Bone marrow (tissue), 2 donors: ENCODE results near the gene FOS.
"Not testable (repeated sequence)": the region's sequence is repeated elsewhere in the genome, so short reads cannot be mapped to it uniquely, and the experiment has no call there.

ENCODE experiments used
- DNase-seq, 2 donors: peaks; one replicate each; lab custom pipeline; 2025; lab: John Stamatoyannopoulos, UW

FOS gene

GRCh38 chr14:75278422-75279152, at the start of gene FOS:
Gene FOS (plus strand): TSS chr14:75278828. CDS start chr14:75278983, 155 bp downstream.
- peak; percentile 89 to 99 for DNase-seq

GRCh38 chr14:75229661-75230139, 48.9 kb upstream of the FOS start:
- DNase-seq, result no peak

DNA sequence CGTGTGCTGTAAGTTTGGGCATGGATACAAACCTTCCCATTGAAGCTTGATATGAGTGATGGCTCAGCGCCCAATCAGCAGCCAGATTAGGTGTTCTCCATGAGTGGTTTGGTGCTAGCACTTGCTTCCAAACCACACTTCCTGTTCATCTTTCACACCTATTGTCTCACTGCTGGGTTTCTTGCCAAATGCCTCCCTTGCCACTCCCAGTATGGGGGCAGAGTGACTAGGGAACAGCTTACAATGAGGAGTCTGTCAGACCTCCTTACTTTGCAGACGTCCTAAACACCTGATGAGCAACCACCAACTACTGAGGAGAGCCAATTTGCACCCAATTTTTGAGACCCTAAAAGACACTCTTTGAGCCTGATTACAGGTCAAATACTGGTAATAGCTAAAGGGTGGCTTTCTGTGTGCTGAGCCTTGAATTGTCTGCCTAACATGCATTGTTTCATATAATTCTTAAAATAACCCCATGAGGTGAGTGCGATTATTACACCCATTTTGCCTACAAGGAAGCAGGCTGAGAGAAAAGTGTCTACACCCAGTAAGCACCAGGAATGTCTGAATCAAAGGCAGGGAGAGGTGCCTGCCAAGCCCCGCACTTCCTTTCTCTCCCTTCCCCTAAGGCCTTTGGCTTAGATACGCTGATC, 48.4 kb upstream of the FOS start:
- DNase-seq, result no peak

GRCh38 chr14:75231320-75231719, 47.3 kb upstream of the FOS start:
- DNase-seq, result no peak

DNA sequence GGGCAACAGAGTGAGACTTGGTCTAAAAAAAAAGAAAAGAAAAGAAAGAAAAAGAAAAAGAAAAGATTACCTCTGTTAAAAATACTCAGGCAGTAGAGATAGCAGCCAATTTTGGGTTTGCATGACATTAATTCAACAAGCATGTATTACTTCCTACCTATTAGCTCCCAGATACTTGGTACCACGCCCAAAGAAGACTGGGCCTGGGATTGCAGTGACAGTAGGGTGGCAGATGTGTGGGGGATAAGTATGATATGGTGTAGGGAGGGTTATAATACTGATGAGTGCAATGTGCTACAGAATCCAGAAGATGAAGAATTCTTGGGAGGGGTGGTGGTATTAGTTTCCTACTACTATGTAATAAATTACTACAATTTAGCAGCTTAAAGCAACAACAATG, 46.4 kb upstream of the FOS start:
- DNase-seq, result no peak

GRCh38 chr14:75232597-75232996, 46.0 kb upstream of the FOS start:
- DNase-seq, result peak in 1 of 2 donors; percentile 15

- DNase-seq, result peak in 1 of 2 donors; percentile 26
These were observed 44.2 kb upstream of the FOS start for GRCh38 chr14:75234173-75235115.

DNA sequence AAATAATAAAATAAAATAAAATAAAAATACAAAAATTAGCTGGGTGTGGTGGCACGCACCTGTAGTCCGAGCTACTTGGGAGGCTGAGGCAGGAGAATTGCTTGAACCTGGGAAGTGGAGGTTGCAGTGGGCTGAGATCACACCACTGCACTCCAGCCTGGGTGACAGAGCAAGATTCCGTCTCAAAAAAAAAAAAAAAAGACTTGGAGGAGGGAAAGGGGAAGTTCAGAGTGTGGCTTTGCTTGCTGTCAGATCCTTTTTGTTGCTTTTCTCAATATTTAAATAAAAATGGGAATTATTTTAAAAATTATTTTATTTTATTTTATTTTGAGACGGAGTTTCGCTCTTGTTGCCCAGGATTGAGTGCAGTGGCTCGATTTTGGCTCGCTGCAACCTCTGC, 43.4 kb upstream of the FOS start:
- not testable (repeated sequence) for DNase-seq

DNA sequence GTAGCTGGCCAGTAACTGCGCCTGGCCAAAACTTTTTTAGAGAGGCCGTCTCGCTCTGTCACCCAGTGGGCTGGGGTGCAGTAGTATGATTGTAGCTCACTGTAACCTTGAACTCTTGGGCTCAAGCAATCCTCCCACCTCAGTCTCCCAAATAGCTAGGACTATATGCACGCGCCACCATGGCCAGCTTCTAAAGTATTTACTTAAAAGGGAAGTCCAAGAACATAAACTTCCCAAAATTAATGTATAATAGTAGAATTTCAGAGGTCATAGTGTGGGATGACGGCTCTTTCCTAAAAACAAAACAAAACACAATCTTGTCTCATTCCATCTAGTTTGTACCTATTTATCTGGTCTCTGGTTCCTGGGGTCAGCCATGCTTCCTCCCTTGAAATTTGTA, 42.2 kb upstream of the FOS start:
- no peak for DNase-seq

DNA sequence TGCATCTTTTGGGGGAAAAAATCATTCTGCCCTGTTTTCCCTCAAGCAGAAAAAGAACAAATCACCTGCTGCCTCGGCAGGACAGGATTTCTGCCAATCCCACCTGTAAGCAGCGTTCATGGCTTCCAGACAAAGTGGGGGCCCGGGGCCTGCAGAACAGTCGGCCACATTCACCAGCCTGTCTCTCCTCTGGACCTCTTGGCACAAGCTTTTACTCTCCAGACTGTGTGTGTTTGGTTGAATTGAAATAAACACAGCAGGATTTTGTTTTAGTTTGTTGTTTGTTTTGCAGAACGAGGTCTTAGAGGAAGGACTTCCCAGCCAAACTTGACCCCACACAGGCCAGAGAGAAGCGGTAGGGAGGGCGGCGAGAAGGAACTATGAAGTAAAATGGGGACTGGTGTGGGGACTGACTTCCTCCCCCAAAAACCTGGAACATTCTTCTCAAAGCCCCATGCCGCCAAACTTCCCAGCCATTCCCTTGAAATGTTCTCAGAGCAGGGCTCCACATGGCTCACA, 41.7 kb upstream of the FOS start:
- no peak for DNase-seq

DNA sequence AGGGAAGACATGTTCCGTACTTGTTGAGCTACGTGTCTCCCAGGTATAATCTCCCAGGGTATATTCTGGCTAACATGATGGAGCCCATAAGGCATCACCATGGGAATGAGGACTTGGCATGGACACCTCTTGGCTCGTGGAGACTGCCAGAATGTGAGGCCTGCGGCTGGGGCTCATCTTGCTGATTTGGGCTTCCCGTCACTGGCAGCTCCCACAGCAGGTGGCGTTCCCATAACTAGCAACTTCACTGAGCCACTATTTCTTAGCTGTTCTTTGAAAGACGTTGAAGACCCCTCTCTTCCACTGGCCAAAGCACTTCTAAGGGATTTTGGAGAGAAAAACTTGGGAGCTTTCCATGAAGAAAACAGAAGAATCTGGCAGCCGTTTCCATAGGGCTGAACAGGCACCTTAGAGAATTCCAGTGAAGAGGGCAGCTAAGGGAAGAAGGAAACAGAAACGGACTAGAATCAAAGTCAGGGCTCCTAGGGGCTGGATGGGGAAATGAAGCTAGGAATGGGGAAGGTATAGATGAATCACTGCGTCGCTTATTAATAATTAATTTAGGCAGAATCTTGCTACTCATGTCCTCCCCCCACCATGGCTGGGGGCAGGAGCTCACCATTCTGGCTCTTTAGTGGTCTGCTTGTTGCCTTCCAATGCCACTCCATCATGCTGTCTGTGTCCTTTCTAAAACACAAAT, 39.7 kb upstream of the FOS start:
- DNase-seq, result no peak

DNA sequence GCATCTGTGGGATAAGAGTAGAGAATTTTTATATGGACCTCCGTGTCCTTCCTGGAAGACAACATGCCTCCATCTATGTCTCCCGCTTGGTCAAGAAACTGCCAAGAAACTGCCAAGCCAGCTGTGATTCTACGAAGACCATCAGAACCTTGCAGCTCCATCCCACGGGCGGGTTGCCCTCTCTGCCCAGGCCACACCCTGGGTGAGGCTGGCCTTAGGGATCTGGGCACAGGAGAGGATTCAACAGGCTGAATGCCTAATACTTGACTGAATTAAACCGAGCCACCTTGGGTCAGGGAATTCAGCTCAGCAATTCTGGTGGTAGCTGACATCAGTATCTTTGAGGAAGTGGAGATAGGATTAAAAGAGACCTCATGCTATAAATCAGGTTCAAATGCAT, 37.8 kb upstream of the FOS start:
- DNase-seq, result no peak

- DNase-seq, result no peak
These were observed 35.9 kb upstream of the FOS start for GRCh38 chr14:75242546-75243273.

GRCh38 chr14:75244121-75244520, 34.5 kb upstream of the FOS start:
- DNase-seq, result no peak

DNA sequence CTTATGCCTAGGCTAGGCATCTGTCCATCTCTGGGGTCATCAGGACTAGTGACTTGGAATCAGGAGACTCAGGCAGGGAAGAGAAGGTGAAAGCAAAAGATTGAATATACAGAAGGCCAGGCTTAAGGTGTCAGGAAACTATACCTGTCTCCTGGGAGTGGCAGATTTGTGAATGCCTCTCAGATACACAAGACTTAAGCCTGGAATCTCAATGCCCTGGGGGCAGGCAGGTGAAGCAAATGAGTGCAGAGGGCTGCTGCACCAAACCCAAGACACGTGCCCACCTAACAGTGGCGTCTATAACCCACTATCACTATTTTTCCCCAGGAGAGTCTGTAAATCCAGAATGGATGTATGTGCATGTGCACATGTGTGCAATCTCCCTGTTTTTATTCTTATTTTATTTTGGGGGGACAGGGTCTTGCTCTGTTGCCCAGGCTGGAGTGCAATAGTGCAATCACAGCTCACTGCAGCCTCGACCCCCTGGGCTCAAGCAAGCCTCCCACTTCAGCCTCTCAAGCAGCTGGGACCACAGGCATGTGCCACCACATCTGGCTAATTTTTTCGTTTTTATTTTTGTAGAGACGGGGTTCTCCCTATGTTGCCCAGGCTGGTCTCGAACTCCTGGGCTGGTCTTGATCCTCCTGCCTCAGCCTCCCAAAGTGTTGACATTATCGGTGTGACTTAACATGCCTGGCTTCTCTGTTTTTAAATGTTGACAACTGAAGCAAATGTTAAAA, 31.9 kb upstream of the FOS start:
- DNase-seq, result no peak

DNA sequence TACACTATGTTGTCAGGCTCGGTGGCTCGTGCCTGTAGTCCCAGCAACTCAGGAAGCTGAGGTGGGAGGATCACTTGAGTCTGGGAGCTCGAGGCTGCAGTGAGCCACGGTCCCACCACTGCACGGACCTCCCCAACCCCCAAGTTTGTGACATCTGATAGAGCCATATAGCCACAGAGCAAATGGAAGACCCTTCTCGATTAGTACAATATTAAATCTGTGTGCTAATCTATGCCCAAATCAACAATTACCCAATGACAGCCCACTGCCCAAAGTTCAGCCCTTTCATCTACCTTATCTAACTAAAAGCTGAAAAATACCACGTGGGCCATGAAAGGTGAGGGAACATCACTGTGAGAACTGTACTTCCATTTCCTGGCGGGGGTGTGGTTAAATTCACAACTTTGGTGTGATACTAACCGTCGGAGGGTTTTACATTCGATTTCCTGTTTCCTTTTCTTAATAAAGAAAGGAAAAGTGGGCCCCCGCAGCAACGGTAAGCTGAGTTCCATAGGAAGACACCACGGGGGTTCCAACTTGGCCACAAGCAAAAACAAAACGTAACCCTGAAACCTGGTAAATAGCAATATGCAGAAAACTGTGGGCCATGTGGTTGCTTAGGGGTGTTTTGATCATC, 31.2 kb upstream of the FOS start:
- no peak for DNase-seq

DNA sequence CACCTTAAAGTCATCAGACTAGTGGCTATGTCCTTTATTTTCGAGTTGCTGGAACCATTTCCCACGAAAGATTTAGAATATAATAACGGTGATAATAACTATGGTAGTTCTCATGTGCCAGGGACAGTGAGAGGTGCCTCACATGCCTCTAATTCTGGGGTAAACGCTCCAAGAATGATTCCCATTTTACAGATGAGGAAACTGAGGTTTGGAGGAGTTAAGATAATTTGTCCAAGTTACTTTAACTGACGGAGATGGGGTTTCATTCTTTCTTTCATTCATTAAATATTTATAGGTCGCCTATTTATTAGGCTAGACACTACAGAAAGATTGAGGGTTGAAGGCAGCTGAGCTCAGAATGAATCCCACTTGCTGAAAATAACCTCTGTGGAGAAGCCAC, 30.7 kb upstream of the FOS start:
- no peak for DNase-seq

DNA sequence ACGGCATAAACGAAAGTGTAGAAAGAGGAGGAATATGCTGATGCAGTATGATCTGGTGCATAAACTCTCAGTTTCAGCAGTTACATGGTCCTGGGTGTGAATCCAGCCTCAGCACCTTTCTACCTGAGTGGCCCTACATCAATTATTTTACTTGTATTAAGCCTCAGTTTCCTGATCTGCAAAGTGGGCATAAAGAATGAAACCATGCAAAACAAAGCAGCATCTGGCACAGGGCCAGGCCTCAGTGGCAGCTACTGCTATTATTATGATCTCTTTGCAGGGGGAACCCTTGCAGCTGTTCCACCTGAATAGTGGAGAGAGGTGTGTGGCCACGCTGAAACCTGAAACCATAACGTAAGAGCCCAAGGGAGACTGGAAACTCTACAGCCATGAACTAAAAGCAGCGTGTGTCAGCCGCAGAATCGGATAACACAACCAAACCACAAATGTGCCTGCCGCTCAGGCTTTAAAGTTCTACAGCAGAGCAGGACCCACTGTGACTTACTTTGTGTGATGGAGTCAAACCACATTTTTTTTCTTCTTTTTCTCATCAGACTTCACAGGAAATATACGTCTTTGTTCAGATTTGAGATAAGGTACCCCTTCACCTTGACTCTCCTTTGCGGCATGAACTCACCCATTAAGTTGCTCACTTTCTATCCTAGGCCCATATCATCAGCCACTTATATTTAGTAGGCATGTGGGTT, 29.2 kb upstream of the FOS start:
- no peak for DNase-seq

DNA sequence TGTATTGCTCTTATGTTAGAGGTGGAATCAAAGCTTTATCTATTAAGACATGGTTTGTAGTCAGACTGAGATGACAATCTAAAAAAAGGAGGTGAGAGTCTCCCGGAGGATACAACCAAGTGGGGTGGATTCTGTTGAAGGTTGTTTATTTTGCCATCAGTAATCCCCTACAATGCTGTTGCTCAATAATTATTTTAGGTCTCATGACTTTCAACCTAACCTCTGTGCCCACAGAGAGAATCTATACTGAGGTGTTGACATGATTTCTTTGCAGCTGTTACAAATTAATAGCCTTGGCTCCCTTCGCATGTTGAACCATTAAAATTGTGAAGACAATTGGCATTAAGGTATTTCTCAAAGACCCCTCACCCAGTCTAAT, 28.7 kb upstream of the FOS start:
- DNase-seq, result no peak
